Measurements from ENCODE around the gene HOTAIR. TPM values are rescaled to one million over a fixed set of nuclear protein-coding genes. Genes with fewer than 3 reads are reported as not detected.

HOTAIR gene
- total RNA-seq, 1 donor, result not detected

- no peak for DNase-seq (ENCODE audit: low read depth)
- TF ChIP-seq CTCF (IDR thresholded peaks at IDR 0.05; ENCODE audit: insufficient read depth, low read length), result no peak
- no peak overlapping the region for H3K4me3 ChIP-seq (ENCODE audit: low read depth, low read length)
Measured at GRCh38 chr12:54010972-54011664, 36.4 kb upstream of the HOTAIR start.

GRCh38 chr12:54010053-54010971, 35.6 kb upstream of the HOTAIR start:
- H3K4me3 ChIP-seq (ENCODE audit: low read depth, low read length), result peak overlapping the region; percentile 44
- TF ChIP-seq CTCF (IDR thresholded peaks at IDR 0.05; ENCODE audit: insufficient read depth, low read length), result no peak
- no peak for DNase-seq (ENCODE audit: low read depth)

GRCh38 chr12:54009171-54010052, 34.7 kb upstream of the HOTAIR start:
- H3K4me3 ChIP-seq (ENCODE audit: low read depth, low read length), result peak overlapping the region; percentile 44
- no peak for TF ChIP-seq CTCF (IDR thresholded peaks at IDR 0.05; ENCODE audit: insufficient read depth, low read length)
- DNase-seq (ENCODE audit: low read depth), result peak; percentile 27

- H3K4me3 ChIP-seq (ENCODE audit: low read depth, low read length), result no peak overlapping the region
- no peak for DNase-seq (ENCODE audit: low read depth)
- no peak for TF ChIP-seq CTCF (IDR thresholded peaks at IDR 0.05; ENCODE audit: insufficient read depth, low read length)
Measured at GRCh38 chr12:54008260-54008552, 33.5 kb upstream of the HOTAIR start.

- DNase-seq (ENCODE audit: low read depth), result no peak
- H3K4me3 ChIP-seq (ENCODE audit: low read depth, low read length), result no peak overlapping the region
- no peak for TF ChIP-seq CTCF (IDR thresholded peaks at IDR 0.05; ENCODE audit: insufficient read depth, low read length)
Measured at GRCh38 chr12:54007538-54008259, 32.9 kb upstream of the HOTAIR start.
